Progenitor cell of endocrine pancreas (in vitro differentiated cells): Measurements from ENCODE around the gene WDSUB1. TPM values are rescaled to one million over a fixed set of nuclear protein-coding genes. Genes with fewer than 3 reads are reported as not detected.

ENCODE experiments used
- DNase-seq: peaks from one replicate; pipeline ENCODE4 v3.0.0; 2021; ENCODE audit warnings: low spot score; ENCODE audit not compliant: unreplicated experiment
- H3K27ac Mint-ChIP-seq: 2 replicates; pipeline ENCODE4 v1.8.0; 2021; ENCODE audit warnings: mild to moderate bottlenecking, moderate library complexity, mixed read lengths
- H3K27me3 Mint-ChIP-seq: 2 replicates; pipeline ENCODE4 v1.8.0; 2021; ENCODE audit warnings: mixed read lengths
- H3K36me3 Mint-ChIP-seq: 2 replicates; pipeline ENCODE4 v1.8.0; 2022; ENCODE audit warnings: mixed read lengths; ENCODE audit not compliant: insufficient read depth
- H3K4me1 Mint-ChIP-seq: 2 replicates; pipeline ENCODE4 v1.8.0; 2021; ENCODE audit warnings: low read depth, mixed read lengths
- H3K4me3 Mint-ChIP-seq: 2 replicates; pipeline ENCODE4 v1.8.0; 2021; ENCODE audit warnings: low read depth, mild to moderate bottlenecking, moderate library complexity, mixed read lengths
- H3K9me3 Mint-ChIP-seq: 2 replicates; pipeline ENCODE4 v1.8.0; 2021; ENCODE audit warnings: low read depth, mixed read lengths
- CTCF ChIP-seq: fragments of 200-600 bp; sonication (generic); IDR thresholded peaks from one replicate; pipeline ENCODE4 v1.5.0; 2021; ENCODE audit warnings: antibody characterized with exemption, mild to moderate bottlenecking; ENCODE audit not compliant: unreplicated experiment
- total RNA-seq: library from RNA; stranded (reverse); gene quantifications from 2 replicates; pipeline ENCODE4 v1.2.1, GENCODE V29; 2021

Gene WDSUB1
- total RNA-seq, 1 donor from 2014 or later = 14.9 TPM

DNA sequence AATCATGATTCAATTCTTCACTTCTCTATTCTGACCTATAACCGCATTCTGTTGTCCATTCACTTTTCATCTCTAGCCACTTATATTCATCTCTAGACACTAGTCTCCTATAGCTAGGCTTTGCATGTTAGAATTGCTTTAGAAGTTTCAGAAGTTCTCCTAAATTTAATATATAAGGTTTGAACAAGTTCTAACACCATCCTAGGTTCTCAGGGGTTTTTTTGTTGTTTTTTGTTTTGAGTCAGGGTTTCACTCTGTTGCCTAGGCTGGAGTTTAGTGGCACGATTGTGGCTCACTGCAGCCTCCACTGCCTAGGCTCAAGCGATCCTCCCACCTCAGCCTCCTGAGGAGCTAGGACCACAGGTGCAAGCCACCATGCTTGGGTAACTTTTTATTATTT, 19.9 kb downstream of the WDSUB1 start:
- Mint-ChIP-seq H3K27me3 (no peaks in the 10 kb centered on the region), H3K4me3 (no peak overlapping the region), H3K27ac (no peak overlapping the region), H3K36me3 (peaks cover 15% of the 10 kb centered on the region), H3K9me3 (no peaks in the 10 kb centered on the region), H3K4me1 (peaks cover 3% of the 10 kb centered on the region)
- TF ChIP-seq CTCF = no peak
- no peak for DNase-seq

GRCh38 chr2:159265171-159265576, 21.3 kb downstream of the WDSUB1 start:
- no peaks in the 10 kb centered on the region for H3K4me1 Mint-ChIP-seq
- H3K9me3 Mint-ChIP-seq = no peaks in the 10 kb centered on the region
- H3K36me3 Mint-ChIP-seq = peaks cover 7% of the 10 kb centered on the region

GRCh38 chr2:159262904-159263303, 23.6 kb downstream of the WDSUB1 start:
- H3K4me1 Mint-ChIP-seq = no peaks in the 10 kb centered on the region

More at GRCh38 chr2:159265171-159265576, 21.3 kb downstream of the WDSUB1 start:
- no peak for TF ChIP-seq CTCF
- no peak for DNase-seq
- H3K4me3 Mint-ChIP-seq = no peak overlapping the region
- no peaks in the 10 kb centered on the region for H3K27me3 Mint-ChIP-seq
- H3K27ac Mint-ChIP-seq = no peak overlapping the region

DNA sequence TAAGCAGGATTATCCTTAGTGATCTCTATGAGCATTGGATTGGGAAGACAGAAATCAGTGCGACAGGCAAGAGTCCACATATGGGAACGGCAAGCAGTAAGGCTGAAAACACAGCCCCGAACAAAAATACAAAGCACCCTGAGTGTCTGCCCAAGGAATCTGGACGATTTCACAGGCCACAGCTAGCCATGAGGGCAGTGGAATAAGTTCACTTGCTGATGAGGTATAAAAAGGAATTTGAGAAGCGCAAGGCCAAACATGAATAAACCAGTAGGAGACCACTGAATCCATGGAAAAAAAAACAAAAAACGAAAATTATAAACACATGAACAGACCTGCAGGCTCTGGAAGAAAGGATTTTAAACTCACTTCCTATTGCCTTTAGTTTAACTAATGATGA, 24.3 kb downstream of the WDSUB1 start:
- H3K4me3 Mint-ChIP-seq = no peak overlapping the region
- TF ChIP-seq CTCF = no peak
- DNase-seq = no peak
- no peaks in the 10 kb centered on the region for H3K27me3 Mint-ChIP-seq
- H3K36me3 Mint-ChIP-seq = peaks cover 5% of the 10 kb centered on the region
- H3K27ac Mint-ChIP-seq = no peak overlapping the region
- no peaks in the 10 kb centered on the region for H3K9me3 Mint-ChIP-seq
- no peaks in the 10 kb centered on the region for H3K4me1 Mint-ChIP-seq

More at GRCh38 chr2:159262904-159263303, 23.6 kb downstream of the WDSUB1 start:
- no peak for DNase-seq
- H3K9me3 Mint-ChIP-seq = no peaks in the 10 kb centered on the region
- no peak overlapping the region for H3K4me3 Mint-ChIP-seq
- no peaks in the 10 kb centered on the region for H3K27me3 Mint-ChIP-seq
- peaks cover 7% of the 10 kb centered on the region for H3K36me3 Mint-ChIP-seq
- no peak overlapping the region for H3K27ac Mint-ChIP-seq
- no peak for TF ChIP-seq CTCF

- no peaks in the 10 kb centered on the region for H3K4me1 Mint-ChIP-seq
- no peaks in the 10 kb centered on the region for H3K27me3 Mint-ChIP-seq
- peaks cover 5% of the 10 kb centered on the region for H3K36me3 Mint-ChIP-seq
- no peak overlapping the region for H3K27ac Mint-ChIP-seq
- no peak for DNase-seq
- no peak for TF ChIP-seq CTCF
- H3K4me3 Mint-ChIP-seq = no peak overlapping the region
- H3K9me3 Mint-ChIP-seq = no peaks in the 10 kb centered on the region
Observed at GRCh38 chr2:159256159-159256558, 30.3 kb downstream of the WDSUB1 start.
